Measurements from ENCODE around the gene SLC9A9. TPM values are rescaled to one million over a fixed set of nuclear protein-coding genes. Genes with fewer than 3 reads are reported as not detected.
"Not testable (repeated sequence)": the region's sequence is repeated elsewhere in the genome, so short reads cannot be mapped to it uniquely, and the experiment has no call there.

The SLC9A9 gene
- total RNA-seq, 2 donors from 2014 or later = 25.3 to 31.8 TPM

GRCh38 chr3:143295201-143296080 is 552.8 kb downstream of the SLC9A9 start:
- Mint-ChIP-seq H3K27ac (peak overlapping the region; percentile 48), H3K27me3 (no peaks in the 10 kb centered on the region), H3K4me3 (peak overlapping the region; percentile 31), H3K4me1 (peaks cover 28% of the 10 kb centered on the region), H3K36me3 (ENCODE audit: low read depth) (no peaks in the 10 kb centered on the region)
- H3K9me3 ChIP-seq (ENCODE audit: control insufficient read depth, low read length, poor library complexity, severe bottlenecking) = no peaks in the 10 kb centered on the region
- no peak for ATAC-seq
- no peak for DNase-seq

GRCh38 chr3:143294188-143294587 is 554.1 kb downstream of the SLC9A9 start:
- Mint-ChIP-seq H3K4me3 (peak overlapping the region; percentile 13), H3K27me3 (no peaks in the 10 kb centered on the region), H3K4me1 (peaks cover 30% of the 10 kb centered on the region), H3K27ac (peak overlapping the region; percentile 48), H3K36me3 (ENCODE audit: low read depth) (no peaks in the 10 kb centered on the region)
- H3K9me3 ChIP-seq (ENCODE audit: control insufficient read depth, low read length, poor library complexity, severe bottlenecking) = no peaks in the 10 kb centered on the region
- DNase-seq = no peak
- peak; percentile 76 for ATAC-seq

GRCh38 chr3:143291836-143292447 is 556.3 kb downstream of the SLC9A9 start:
- no peak for ATAC-seq
- Mint-ChIP-seq H3K27ac (no peak overlapping the region), H3K27me3 (no peaks in the 10 kb centered on the region), H3K36me3 (ENCODE audit: low read depth) (no peaks in the 10 kb centered on the region), H3K4me1 (peaks cover 26% of the 10 kb centered on the region), H3K4me3 (no peak overlapping the region)
- H3K9me3 ChIP-seq (ENCODE audit: control insufficient read depth, low read length, poor library complexity, severe bottlenecking) = no peaks in the 10 kb centered on the region
- no peak for DNase-seq

- no peak for ATAC-seq
- H3K27me3 Mint-ChIP-seq = no peaks in the 10 kb centered on the region
- H3K36me3 Mint-ChIP-seq (ENCODE audit: low read depth) = peaks cover 4% of the 10 kb centered on the region
- no peaks in the 10 kb centered on the region for H3K9me3 ChIP-seq (ENCODE audit: control insufficient read depth, low read length, poor library complexity, severe bottlenecking)
- H3K27ac Mint-ChIP-seq = no peak overlapping the region
- H3K4me3 Mint-ChIP-seq = no peak overlapping the region
- H3K4me1 Mint-ChIP-seq = peaks cover 2% of the 10 kb centered on the region
- DNase-seq = no peak
These were observed 559.3 kb downstream of the SLC9A9 start for GRCh38 chr3:143288944-143289343.

- ATAC-seq (no peak), DNase-seq (no peak)
- Mint-ChIP-seq H3K4me1 (peaks cover 2% of the 10 kb centered on the region), H3K27ac (no peak overlapping the region), H3K27me3 (no peaks in the 10 kb centered on the region), H3K36me3 (ENCODE audit: low read depth) (peaks cover 4% of the 10 kb centered on the region), H3K4me3 (no peak overlapping the region)
- H3K9me3 ChIP-seq (ENCODE audit: control insufficient read depth, low read length, poor library complexity, severe bottlenecking) = no peaks in the 10 kb centered on the region
These were observed 560.9 kb downstream of the SLC9A9 start for GRCh38 chr3:143287403-143287802.

GRCh38 chr3:143286392-143287010 is 561.8 kb downstream of the SLC9A9 start:
- Mint-ChIP-seq H3K4me1 (peaks cover 2% of the 10 kb centered on the region), H3K27me3 (no peaks in the 10 kb centered on the region)

GRCh38 chr3:143283432-143284128 is 564.7 kb downstream of the SLC9A9 start:
- Mint-ChIP-seq H3K4me3 (no peak overlapping the region), H3K27me3 (no peaks in the 10 kb centered on the region), H3K27ac (no peak overlapping the region), H3K4me1 (no peaks in the 10 kb centered on the region), H3K36me3 (ENCODE audit: low read depth) (peaks cover 4% of the 10 kb centered on the region)
- no peaks in the 10 kb centered on the region for H3K9me3 ChIP-seq (ENCODE audit: control insufficient read depth, low read length, poor library complexity, severe bottlenecking)
- ATAC-seq = no peak
- no peak for DNase-seq

More at GRCh38 chr3:143286392-143287010, 561.8 kb downstream of the SLC9A9 start:
- H3K9me3 ChIP-seq (ENCODE audit: control insufficient read depth, low read length, poor library complexity, severe bottlenecking) = no peaks in the 10 kb centered on the region
- Mint-ChIP-seq H3K4me3 (no peak overlapping the region), H3K27ac (peak overlapping the region; percentile 24), H3K36me3 (ENCODE audit: low read depth) (peaks cover 4% of the 10 kb centered on the region)
- DNase-seq = no peak
- ATAC-seq = no peak

- no peaks in the 10 kb centered on the region for H3K4me1 Mint-ChIP-seq
- ATAC-seq = no peak
- no peaks in the 10 kb centered on the region for H3K9me3 ChIP-seq (ENCODE audit: control insufficient read depth, low read length, poor library complexity, severe bottlenecking)
- H3K27me3 Mint-ChIP-seq = no peaks in the 10 kb centered on the region
- peaks cover 4% of the 10 kb centered on the region for H3K36me3 Mint-ChIP-seq (ENCODE audit: low read depth)
- H3K27ac Mint-ChIP-seq = no peak overlapping the region
- DNase-seq = no peak
- H3K4me3 Mint-ChIP-seq = no peak overlapping the region
These were observed 567.3 kb downstream of the SLC9A9 start for GRCh38 chr3:143280984-143281383.

- DNase-seq; ATAC-seq; H3K36me3 Mint-ChIP-seq (ENCODE audit: low read depth); H3K4me1 Mint-ChIP-seq; H3K9me3 ChIP-seq (ENCODE audit: control insufficient read depth, low read length, poor library complexity, severe bottlenecking); H3K4me3 Mint-ChIP-seq; H3K27ac Mint-ChIP-seq; H3K27me3 Mint-ChIP-seq: not testable (repeated sequence)
These were observed 568.7 kb downstream of the SLC9A9 start for GRCh38 chr3:143279567-143279966.

- Mint-ChIP-seq H3K27me3 (no peaks in the 10 kb centered on the region), H3K27ac (no peak overlapping the region), H3K36me3 (ENCODE audit: low read depth) (no peaks in the 10 kb centered on the region), H3K4me3 (no peak overlapping the region), H3K4me1 (no peaks in the 10 kb centered on the region)
- no peaks in the 10 kb centered on the region for H3K9me3 ChIP-seq (ENCODE audit: control insufficient read depth, low read length, poor library complexity, severe bottlenecking)
- no peak for DNase-seq
- ATAC-seq = no peak
These were observed 569.5 kb downstream of the SLC9A9 start for GRCh38 chr3:143278721-143279120.

- Mint-ChIP-seq H3K4me3 (no peak overlapping the region), H3K27me3 (no peaks in the 10 kb centered on the region)
- no peak for ATAC-seq
These were observed 570.7 kb downstream of the SLC9A9 start for GRCh38 chr3:143277531-143277930.

GRCh38 chr3:143276592-143276991 is 571.7 kb downstream of the SLC9A9 start:
- no peak overlapping the region for H3K4me3 Mint-ChIP-seq
- no peak for ATAC-seq
- H3K36me3 Mint-ChIP-seq (ENCODE audit: low read depth) = no peaks in the 10 kb centered on the region
- H3K27me3 Mint-ChIP-seq = no peaks in the 10 kb centered on the region
- no peaks in the 10 kb centered on the region for H3K9me3 ChIP-seq (ENCODE audit: control insufficient read depth, low read length, poor library complexity, severe bottlenecking)
- H3K4me1 Mint-ChIP-seq = no peaks in the 10 kb centered on the region
- no peak for DNase-seq
- H3K27ac Mint-ChIP-seq = no peak overlapping the region

More at GRCh38 chr3:143277531-143277930, 570.7 kb downstream of the SLC9A9 start:
- H3K4me1 Mint-ChIP-seq = no peaks in the 10 kb centered on the region
- no peak overlapping the region for H3K27ac Mint-ChIP-seq
- no peaks in the 10 kb centered on the region for H3K36me3 Mint-ChIP-seq (ENCODE audit: low read depth)
- DNase-seq = no peak
- no peaks in the 10 kb centered on the region for H3K9me3 ChIP-seq (ENCODE audit: control insufficient read depth, low read length, poor library complexity, severe bottlenecking)
